Keratinocyte (primary cell): Measurements from ENCODE around the gene BMAL2. TPM values are rescaled to one million over a fixed set of nuclear protein-coding genes. Genes with fewer than 3 reads are reported as not detected.

ENCODE experiments used
- DNase-seq: peaks from one replicate; pipeline ENCODE4 v3.0.0-alpha.2; 2011; ENCODE audit warnings: low read depth, missing footprints, low spot score
- FAIRE-seq: peaks from 2 replicates; lab custom pipeline; 2011; peaks lifted over from hg19 to GRCh38; lab: Jason Lieb, UNC
- H2AFZ ChIP-seq: 2 replicates; pipeline ENCODE4 v1.6.0; 2012; ENCODE audit warnings: low read length, control low read depth, inconsistent platforms; ENCODE audit not compliant: control insufficient read depth
- H3K27ac ChIP-seq: 2 replicates; pipeline ENCODE4 v1.5.1; 2011; ENCODE audit warnings: low read length; ENCODE audit not compliant: control insufficient read depth, insufficient read depth
- H3K27me3 ChIP-seq: 3 replicates; pipeline ENCODE4 v1.6.0; 2011; ENCODE audit warnings: low read length; ENCODE audit not compliant: control insufficient read depth, insufficient read depth; ENCODE audit errors: extremely low read depth
- H3K36me3 ChIP-seq, 2 experiments: 2 replicates in 1 of 2; 3 replicates in 1 of 2; pipeline ENCODE4 v1.5.1; 2011; ENCODE audit warnings: low read length in 2 of 2, mild to moderate bottlenecking in 1 of 2; ENCODE audit not compliant: control insufficient read depth in 2 of 2, insufficient read depth in 2 of 2; ENCODE audit errors: extremely low read depth in 1 of 2
- H3K4me1 ChIP-seq: 3 replicates; pipeline ENCODE4 v1.5.1; 2011; ENCODE audit warnings: low read length; ENCODE audit not compliant: control insufficient read depth, insufficient read depth; ENCODE audit errors: extremely low read depth
- H3K4me2 ChIP-seq: 3 replicates; pipeline ENCODE4 v1.6.0; 2011; ENCODE audit warnings: low read depth, low read length; ENCODE audit not compliant: control insufficient read depth, insufficient read depth; ENCODE audit errors: extremely low read depth
- H3K4me3 ChIP-seq, 3 experiments: fragments of 200-600 bp in 1 of 3; sonication (generic) in 1 of 3; 2 replicates in 2 of 3; 3 replicates in 1 of 3; pipeline ENCODE4 v1.5.1; 2011 to 2016; ENCODE audit warnings: low read length in 3 of 3, mild to moderate bottlenecking in 3 of 3, control low read depth in 2 of 3, inconsistent platforms in 1 of 3, low read depth in 1 of 3, mixed read lengths in 1 of 3, mixed run types in 1 of 3, moderate library complexity in 1 of 3; ENCODE audit not compliant: control insufficient read depth in 2 of 3, insufficient read depth in 2 of 3; ENCODE audit errors: extremely low read depth in 1 of 3
- H3K79me2 ChIP-seq: 2 replicates; pipeline ENCODE4 v1.6.0; 2012; ENCODE audit warnings: low read length; ENCODE audit not compliant: control insufficient read depth, insufficient read depth
- H3K9ac ChIP-seq: 3 replicates; pipeline ENCODE4 v1.6.0; 2011; ENCODE audit warnings: low read length; ENCODE audit not compliant: control insufficient read depth, insufficient read depth; ENCODE audit errors: extremely low read depth
- H3K9me1 ChIP-seq: 3 replicates; pipeline ENCODE4 v1.6.0; 2011; ENCODE audit warnings: low read length; ENCODE audit not compliant: control insufficient read depth, insufficient read depth; ENCODE audit errors: extremely low read depth
- H3K9me3 ChIP-seq: 2 replicates; pipeline ENCODE4 v1.5.1; 2012; ENCODE audit warnings: low read depth, low read length; ENCODE audit not compliant: control insufficient read depth
- H4K20me1 ChIP-seq: 3 replicates; pipeline ENCODE4 v1.6.0; 2011; ENCODE audit warnings: low read length; ENCODE audit not compliant: control insufficient read depth, insufficient read depth; ENCODE audit errors: extremely low read depth
- EZH2 ChIP-seq: IDR thresholded peaks from one replicate; pipeline ENCODE4 v1.6.1; 2012; ENCODE audit warnings: inconsistent platforms, mild to moderate bottlenecking, low read length, moderate library complexity
- dilution Hi-C: fragments of 300-500 bp; cut with MboI; formaldehyde crosslinking; loops from one replicate; pipeline ENCODE4 v1.7.0; 2020; ENCODE audit warnings: low sequenced_read_pairs; ENCODE audit not compliant: extremely low pct_ligation_motif_present
- polyA plus RNA-seq, 5 experiments: library from polyadenylated mRNA; depleted of rRNA in 3 of 5; stranded (reverse) in 3 of 5; stranded (forward) in 1 of 5; unstranded in 1 of 5; fragments of >200 nt; gene quantifications; 1 replicate in 1 of 5; 2 replicates in 3 of 5; 3 replicates in 1 of 5; pipeline versions ENCODE4 v1.2.1 to v1.2.3, GENCODE V29; 2011 to 2012; ENCODE audit warnings: missing spikeins in 2 of 5, low read depth in 1 of 5, low replicate concordance in 1 of 5
- TF ChIP-seq, protein P1 (sequence below), 3 experiments: IDR thresholded peaks in 1 of 3; conservative IDR thresholded peaks in 1 of 3; optimal IDR thresholded peaks in 1 of 3; 2 replicates in 2 of 3; 3 replicates in 1 of 3; pipeline versions ENCODE3 to v1.5.1; 2011; ENCODE audit warnings: low read length in 3 of 3, mild to moderate bottlenecking in 3 of 3, moderate library complexity in 2 of 3, control low read depth in 1 of 3, inconsistent platforms in 1 of 3; ENCODE audit not compliant: insufficient read depth in 2 of 3; ENCODE audit errors: extremely low read depth in 1 of 3

The BMAL2 gene
- polyA plus RNA-seq, 1 donor (not counting 4 experiments of a cell fraction or from before 2014, with no cell fraction given): 33.6 TPM

- no peaks in the 10 kb centered on the region for H3K27me3 ChIP-seq
- H4K20me1 ChIP-seq: no peaks in the 10 kb centered on the region
- H3K9me1 ChIP-seq: no peaks in the 10 kb centered on the region
- no peaks in the 10 kb centered on the region for H3K79me2 ChIP-seq
- H2AFZ ChIP-seq: no peak overlapping the region
- no peaks in the 10 kb centered on the region for H3K4me1 ChIP-seq
- H3K27ac ChIP-seq: no peak overlapping the region
- TF ChIP-seq, protein P1, sequence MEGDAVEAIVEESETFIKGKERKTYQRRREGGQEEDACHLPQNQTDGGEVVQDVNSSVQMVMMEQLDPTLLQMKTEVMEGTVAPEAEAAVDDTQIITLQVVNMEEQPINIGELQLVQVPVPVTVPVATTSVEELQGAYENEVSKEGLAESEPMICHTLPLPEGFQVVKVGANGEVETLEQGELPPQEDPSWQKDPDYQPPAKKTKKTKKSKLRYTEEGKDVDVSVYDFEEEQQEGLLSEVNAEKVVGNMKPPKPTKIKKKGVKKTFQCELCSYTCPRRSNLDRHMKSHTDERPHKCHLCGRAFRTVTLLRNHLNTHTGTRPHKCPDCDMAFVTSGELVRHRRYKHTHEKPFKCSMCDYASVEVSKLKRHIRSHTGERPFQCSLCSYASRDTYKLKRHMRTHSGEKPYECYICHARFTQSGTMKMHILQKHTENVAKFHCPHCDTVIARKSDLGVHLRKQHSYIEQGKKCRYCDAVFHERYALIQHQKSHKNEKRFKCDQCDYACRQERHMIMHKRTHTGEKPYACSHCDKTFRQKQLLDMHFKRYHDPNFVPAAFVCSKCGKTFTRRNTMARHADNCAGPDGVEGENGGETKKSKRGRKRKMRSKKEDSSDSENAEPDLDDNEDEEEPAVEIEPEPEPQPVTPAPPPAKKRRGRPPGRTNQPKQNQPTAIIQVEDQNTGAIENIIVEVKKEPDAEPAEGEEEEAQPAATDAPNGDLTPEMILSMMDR (optimal IDR thresholded peaks at IDR 0.05 in 1 of 3, IDR thresholded peaks at IDR 0.05 in 1 of 3, conservative IDR thresholded peaks at IDR 0.05 in 1 of 3; ENCODE audit: extremely low read depth in 1 of 3, insufficient read depth in 2 of 3, low read length in 3 of 3): no peak
- no peak for TF ChIP-seq EZH2
- no peak overlapping the region for H3K4me3 ChIP-seq
- H3K9ac ChIP-seq: no peak overlapping the region
- H3K9me3 ChIP-seq: no peaks in the 10 kb centered on the region
- DNase-seq (no peak), FAIRE-seq (no peak)
- peaks cover 2 to 3% of the 10 kb centered on the region in 2 experiments for H3K36me3 ChIP-seq
- dilution Hi-C loops: no loop called here
- no peak overlapping the region for H3K4me2 ChIP-seq
Observed at GRCh38 chr12:27300226-27300625, 32.4 kb upstream of the BMAL2 start.

GRCh38 chr12:27303139-27304111 is 29.2 kb upstream of the BMAL2 start:
- Histone ChIP-seq H3K9me1 (no peaks in the 10 kb centered on the region), H3K27ac (no peak overlapping the region), H3K9ac (no peak overlapping the region), H4K20me1 (no peaks in the 10 kb centered on the region), H3K4me1 (no peaks in the 10 kb centered on the region), H3K36me3 (peaks cover 2 to 3% of the 10 kb centered on the region in 2 experiments), H3K4me2 (no peak overlapping the region), H3K27me3 (no peaks in the 10 kb centered on the region), H2AFZ (no peak overlapping the region), H3K79me2 (no peaks in the 10 kb centered on the region), H3K4me3 (no peak overlapping the region), H3K9me3 (no peaks in the 10 kb centered on the region)
- dilution Hi-C loops: no loop called here
- FAIRE-seq (no peak), DNase-seq (no peak)
- TF ChIP-seq EZH2: no peak
- TF ChIP-seq, protein P1 (optimal IDR thresholded peaks at IDR 0.05 in 1 of 3, IDR thresholded peaks at IDR 0.05 in 1 of 3, conservative IDR thresholded peaks at IDR 0.05 in 1 of 3; ENCODE audit: extremely low read depth in 1 of 3, insufficient read depth in 2 of 3, low read length in 3 of 3): no peak
